GM11168 (cell line): ENCODE measurements around the gene EBF3.

Source experiments
- in situ Hi-C: fragments of 300-500 bp; cut with MboI; formaldehyde crosslinking; loops from one replicate; pipeline ENCODE4 v1.12.0; 2022; ENCODE audit warnings: low sequenced_read_pairs; ENCODE audit not compliant: unreplicated experiment

The EBF3 gene

GRCh38 chr10:129960481-129961156 is 3.5 kb downstream of the EBF3 start:
- in situ Hi-C loops, result loop anchor here (25.0 kb wide), 1 partner anchor 923 kb away; no protein-coding TSS in a partner anchor

GRCh38 chr10:129959544-129960480 is 4.3 kb downstream of the EBF3 start:
- in situ Hi-C loops, result loop anchor here (25.0 kb wide), 1 partner anchor 923 kb away; no protein-coding TSS in a partner anchor

DNA sequence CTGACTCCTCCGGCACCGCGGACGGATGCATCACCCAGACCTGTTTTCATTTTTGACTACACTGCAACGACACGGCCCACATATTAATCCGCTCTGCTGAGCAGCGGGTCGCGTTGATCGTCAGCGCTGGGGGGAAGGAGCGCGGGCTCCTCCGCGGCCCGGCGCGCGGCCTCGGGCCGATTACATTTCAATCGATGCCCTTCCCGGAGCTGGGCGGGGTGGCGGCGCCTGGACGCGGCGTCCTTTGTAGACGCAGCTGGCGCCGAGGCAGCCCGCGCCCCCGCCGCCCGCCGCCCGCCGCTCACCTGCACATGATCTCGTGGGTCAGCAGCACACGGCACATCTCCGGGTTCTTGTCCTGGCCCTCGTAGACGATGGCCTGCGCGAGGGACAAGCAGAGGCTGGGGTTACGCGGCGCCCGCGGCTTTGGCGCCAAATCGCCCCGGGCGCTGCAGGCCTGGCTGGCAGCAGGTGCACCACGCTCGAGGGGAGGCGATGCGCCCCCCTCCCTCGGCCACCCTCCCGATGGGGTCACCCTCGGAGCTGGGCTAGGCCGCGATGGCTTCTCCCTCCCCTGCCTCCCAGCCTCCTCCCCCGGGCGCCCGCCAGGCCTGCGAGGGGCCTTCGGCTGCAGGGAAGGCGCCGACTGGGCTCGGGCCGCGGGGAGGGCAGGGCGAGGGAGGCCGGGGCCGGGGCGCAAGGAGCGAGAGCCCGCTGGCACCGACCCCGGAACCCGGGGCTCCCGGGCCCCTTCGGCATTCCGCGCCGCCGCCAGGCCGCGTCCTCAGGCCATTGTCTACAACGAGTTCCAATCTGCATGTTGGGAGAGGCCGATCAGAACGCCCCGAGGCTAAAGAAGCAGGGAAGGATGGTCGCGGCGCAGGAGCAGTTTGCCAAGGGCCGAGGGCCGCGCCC is 5.2 kb downstream of the EBF3 start:
- in situ Hi-C loops, result loop anchor here (25.0 kb wide), 1 partner anchor 922 kb away; no protein-coding TSS in a partner anchor

DNA sequence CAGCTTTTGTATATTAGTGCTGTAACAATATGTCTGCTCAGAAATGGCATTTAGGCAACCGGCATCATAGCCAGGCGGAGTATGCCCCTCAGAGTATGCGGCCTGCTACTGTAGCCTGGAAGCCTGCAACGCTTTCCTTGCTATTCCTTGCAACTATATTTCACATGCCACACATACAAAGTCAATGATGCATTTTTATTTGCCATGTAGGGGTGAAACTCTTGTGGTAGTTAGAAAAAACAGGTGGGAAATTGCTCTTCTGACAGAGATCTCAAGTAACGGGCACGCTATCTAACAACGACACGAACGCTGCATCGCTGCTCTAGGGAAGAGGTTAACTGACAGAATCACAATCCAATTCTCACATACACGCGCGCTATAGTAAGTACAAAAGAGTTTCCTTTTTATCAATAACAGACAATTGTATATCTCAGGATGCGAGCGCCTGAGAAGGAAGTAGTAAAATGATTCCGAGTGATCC is 5.9 kb downstream of the EBF3 start:
- in situ Hi-C loops, result loop anchor here (25.0 kb wide), 1 partner anchor 921 kb away; no protein-coding TSS in a partner anchor

DNA sequence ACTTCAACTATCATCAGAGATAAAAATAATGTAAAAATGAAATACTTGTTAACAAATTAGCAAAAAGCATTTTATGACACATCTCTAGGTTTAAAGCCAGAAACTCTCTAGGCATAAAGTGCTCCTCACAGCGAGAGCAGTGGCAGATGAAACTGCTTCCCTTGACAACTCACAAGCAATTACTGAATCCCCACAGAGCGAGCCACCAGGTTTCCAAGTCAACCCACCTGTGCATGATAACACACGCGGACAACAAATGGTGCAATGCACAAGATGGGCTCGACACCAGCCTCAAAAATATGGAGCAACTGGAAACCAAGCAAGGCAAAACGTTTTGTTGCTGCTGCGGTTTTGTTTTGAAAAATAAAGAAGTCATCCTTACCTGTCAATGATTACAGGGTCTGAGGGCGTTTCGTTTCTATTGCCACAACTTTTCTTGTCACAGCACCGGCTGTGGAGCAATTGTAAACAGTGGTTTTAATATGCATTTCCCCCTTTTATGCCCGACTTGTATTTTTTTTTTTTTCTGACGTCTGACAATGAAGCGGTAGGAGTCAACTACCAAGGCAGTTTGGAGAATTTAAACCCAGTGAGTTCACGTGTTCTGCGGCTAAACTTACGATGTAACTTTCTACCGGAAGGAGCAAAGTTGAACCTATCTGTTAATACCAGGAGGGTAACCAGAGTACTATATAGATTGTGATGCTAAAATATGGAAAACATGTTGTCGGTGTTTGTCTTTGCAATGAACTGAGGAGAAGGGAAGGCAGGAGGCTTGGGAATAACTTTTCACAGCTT is 7.0 kb downstream of the EBF3 start:
- in situ Hi-C loops, result loop anchor here (25.0 kb wide), 1 partner anchor 920 kb away; no protein-coding TSS in a partner anchor

DNA sequence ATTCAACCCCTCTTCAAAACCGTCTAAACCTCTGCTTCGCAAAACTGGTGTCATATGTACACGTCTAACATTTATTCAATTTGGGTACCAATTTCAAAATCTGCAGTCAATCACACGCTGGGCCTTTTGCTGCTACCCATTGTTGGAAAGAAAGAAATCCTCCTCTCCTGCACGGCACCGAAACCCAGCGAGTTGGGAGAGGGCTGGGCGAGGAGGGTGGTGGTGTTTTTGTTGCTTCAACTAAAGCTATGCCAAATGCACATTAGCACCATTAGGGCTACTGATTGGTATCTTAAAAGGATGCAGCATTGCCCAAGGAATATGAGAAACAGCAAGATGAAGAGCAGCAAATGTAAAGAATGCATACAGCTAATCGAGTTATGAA is 7.8 kb downstream of the EBF3 start:
- in situ Hi-C loops, result loop anchor here (25.0 kb wide), 1 partner anchor 919 kb away; no protein-coding TSS in a partner anchor

- in situ Hi-C loops, result loop anchor here (25.0 kb wide), 1 partner anchor 918 kb away; no protein-coding TSS in a partner anchor
These were observed 8.3 kb downstream of the EBF3 start for GRCh38 chr10:129955601-129956285.

DNA sequence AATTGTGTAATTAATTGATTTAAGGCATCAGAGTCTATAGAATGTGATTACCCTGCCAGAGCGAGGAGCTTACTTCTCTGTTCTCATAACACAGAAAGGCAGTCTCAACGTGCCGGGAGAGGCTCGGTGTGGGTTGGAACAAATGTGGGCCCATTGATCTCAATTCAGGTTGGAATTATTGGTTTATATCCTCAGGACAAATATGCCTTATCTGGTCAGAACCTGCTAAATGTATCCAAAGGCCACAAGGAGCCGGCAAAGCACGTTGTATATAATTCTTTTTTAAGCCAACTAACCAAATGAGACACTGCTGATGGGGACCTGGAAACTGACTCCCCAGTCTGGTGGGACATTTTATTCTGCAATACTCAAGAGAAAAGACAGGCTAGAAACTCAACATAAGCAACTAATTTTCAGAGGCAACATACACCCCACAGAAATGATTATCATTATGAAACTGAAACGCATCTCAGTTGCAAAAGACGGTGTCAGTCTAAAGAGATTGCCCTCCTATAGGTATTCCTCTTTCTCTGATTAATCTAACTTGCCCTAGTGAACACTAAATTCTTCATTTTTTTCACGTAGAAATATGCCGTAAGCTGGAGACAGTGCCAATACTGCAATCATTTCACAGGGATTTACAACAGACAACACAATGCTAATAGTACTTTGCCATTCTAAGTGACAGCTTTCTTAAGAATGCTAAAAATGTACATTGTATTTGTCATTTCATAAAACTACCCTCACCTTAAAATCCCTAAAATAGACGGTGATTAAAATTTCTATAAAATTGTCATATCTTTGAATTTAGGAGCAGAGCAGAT is 9.4 kb downstream of the EBF3 start:
- in situ Hi-C loops, result loop anchor here (25.0 kb wide), 1 partner anchor 917 kb away; no protein-coding TSS in a partner anchor

DNA sequence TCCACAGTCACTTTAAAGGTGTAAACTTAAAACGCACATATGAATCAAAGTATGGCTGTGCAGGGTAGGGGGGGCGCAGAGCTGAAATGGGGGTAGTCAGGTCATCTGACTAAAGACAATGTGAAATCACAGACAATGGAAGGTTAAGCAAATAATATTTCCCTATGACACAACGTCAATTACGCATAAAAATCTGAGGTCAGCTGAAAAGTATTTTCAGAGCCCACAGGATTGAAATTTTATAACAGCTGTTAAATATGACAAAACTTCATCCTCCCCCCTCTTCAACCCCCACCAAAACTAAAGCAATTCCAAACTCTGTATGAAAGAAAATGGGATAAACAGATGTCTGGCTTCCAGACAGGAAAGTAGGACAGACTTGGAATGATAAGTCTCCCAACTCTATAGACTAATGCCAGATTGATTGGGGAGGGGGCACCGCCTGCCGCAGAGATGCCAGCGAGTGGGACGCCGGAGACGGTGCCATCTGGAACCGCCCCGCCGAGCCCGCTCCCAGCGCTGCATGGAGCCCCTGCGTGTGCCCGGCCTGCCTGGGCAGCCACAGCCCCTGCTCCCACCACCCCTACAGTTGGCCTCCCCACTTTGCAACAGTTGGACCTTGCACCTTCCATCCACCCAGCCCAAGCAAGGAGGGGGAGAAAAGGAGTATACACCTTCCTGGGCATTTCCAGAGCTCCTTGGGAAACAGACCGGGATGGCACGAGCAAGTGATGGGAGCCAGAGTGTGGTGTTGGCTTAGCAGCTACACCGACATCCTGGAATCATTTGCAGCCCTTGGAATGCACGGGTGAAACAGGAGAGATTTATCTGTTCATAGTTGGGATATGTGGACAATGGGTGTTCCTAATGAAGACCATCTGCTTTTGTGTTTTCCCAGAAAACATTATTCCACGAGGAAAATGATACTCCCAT is 10.7 kb downstream of the EBF3 start:
- in situ Hi-C loops, result loop anchor here (25.0 kb wide), 1 partner anchor 916 kb away; no protein-coding TSS in a partner anchor

- in situ Hi-C loops, result loop anchor here (25.0 kb wide), 1 partner anchor 915 kb away; no protein-coding TSS in a partner anchor
These were observed 11.5 kb downstream of the EBF3 start for GRCh38 chr10:129952378-129953118.

- in situ Hi-C loops, result loop anchor here (25.0 kb wide), 1 partner anchor 915 kb away; no protein-coding TSS in a partner anchor
These were observed 12.2 kb downstream of the EBF3 start for GRCh38 chr10:129951970-129952265.

DNA sequence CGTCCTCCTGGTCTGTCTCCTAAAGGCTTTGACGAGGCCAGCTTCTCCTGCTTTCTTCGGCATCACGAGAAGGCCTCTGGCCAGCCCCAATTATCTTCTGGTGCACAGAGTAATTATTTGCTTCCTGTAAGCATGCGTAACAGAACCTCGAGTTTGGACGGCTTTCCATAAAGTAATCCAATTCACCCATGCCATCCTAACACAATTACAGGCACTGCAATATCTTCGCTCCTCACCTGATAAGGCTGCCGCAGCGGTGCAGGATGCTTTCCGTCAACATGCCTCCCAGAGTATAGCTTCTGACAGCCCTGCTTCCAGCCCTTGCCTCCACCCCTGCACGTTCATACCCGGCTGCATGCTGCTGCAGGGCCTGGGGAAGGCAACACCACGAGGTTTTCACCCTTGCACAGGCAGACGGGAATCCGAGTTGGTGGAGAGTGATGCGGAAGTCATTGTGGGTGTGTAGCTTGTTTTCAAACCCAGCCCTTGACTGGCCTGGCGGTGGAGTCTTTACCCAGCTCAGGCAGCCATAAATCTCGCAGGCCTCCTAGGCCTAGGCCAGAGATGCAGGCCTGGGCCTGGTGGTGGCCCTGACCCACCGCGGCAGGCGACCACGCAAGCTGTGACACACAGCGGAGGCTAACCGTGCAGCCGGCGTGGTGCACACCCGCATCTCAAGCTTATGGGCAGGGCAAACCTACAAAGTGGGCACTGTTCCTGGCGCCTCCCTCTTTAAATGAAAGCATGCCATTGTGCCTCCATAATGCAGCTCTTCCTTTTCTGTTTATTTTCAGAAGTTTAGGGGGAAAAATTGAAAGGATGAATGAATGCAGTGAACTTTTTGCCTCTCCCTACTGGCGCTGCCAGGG is 12.7 kb downstream of the EBF3 start:
- in situ Hi-C loops, result loop anchor here (25.0 kb wide), 1 partner anchor 914 kb away; no protein-coding TSS in a partner anchor

DNA sequence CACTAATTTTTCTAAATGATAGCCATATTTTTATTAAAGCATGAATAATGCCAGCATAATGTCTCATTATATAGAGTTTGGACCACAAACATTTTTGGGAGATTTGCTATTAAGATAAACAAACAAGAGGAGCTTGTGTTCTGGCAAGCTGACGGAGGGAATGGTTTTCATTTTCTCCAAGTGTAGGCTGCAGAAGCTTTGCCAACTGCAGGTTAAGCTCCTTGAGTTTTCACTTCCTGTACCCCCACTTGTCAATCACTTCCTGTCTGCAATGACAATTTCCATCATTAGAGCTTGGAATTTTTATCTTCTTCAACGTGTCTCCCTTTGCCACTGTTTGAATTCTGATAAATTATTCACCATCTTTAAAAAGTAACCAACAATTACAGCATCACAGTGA is 13.4 kb downstream of the EBF3 start:
- in situ Hi-C loops, result loop anchor here (25.0 kb wide), 1 partner anchor 913 kb away; no protein-coding TSS in a partner anchor

DNA sequence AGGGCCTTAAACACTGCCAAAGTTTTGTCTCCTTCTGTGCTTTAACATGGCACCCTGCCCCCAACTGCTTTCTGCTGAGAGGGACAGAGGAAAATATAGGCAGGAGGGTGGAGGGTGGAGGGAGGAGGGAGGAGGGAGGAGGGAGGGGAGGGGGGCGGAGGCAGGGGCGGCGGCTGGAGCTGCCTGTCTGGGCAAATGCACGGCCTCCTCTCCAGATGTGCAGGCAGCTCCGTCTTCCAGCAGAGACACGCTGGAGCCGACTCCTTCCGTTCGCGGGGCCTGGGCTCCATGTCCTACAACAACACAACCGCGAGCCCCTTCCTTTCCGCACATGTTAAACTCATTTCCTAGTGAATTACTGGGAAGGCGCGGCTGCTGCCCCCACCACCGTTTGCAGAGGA is 14.2 kb downstream of the EBF3 start:
- in situ Hi-C loops, result loop anchor here (25.0 kb wide), 1 partner anchor 913 kb away; no protein-coding TSS in a partner anchor

DNA sequence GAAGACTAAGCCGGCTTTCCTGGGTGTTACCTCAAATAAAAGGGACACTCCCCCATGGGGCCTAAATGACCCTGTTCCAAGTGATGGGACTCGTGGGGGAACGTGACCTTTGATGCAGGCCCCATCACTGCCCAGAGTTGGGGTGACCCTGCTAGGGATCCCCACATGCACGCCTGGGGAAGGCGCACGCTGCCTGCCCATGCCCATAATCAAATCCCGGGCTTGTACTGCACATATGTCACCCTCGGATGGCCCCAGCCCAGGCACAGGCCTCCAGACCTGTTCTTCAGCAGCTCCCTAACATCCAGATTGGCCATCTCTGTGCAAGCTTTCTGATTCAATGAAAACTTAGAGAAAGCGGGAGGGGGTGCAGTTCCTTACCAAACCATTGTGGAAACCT is 14.7 kb downstream of the EBF3 start:
- in situ Hi-C loops, result no loop called here
